Neural cell (in vitro differentiated cells): ENCODE results near the gene GMEB2. TPM values are rescaled to one million over a fixed set of nuclear protein-coding genes. Genes with fewer than 3 reads are reported as not detected.
A peak's percentile ranks its signal among the peaks of the same experiment; 100 is the strongest.

Source experiments
- H2AFZ ChIP-seq: fragments of 200-600, 300-800 bp; sonication (generic), shearing (Covaris generic); 2 replicates; pipeline ENCODE4 v1.6.0; 2014; ENCODE audit warnings: low read depth, mild to moderate bottlenecking, antibody characterized with exemption, low read length, moderate library complexity
- H3F3A ChIP-seq: fragments of 200-600 bp; shearing (Covaris generic); 2 replicates; pipeline ENCODE4 v1.6.1; 2016; ENCODE audit warnings: mild to moderate bottlenecking, moderate library complexity, mixed read lengths, antibody characterized with exemption, low read length; ENCODE audit not compliant: insufficient read depth, poor library complexity, severe bottlenecking
- H3K27ac ChIP-seq: fragments of 200-600, 300-800 bp; sonication (generic), shearing (Covaris generic); 2 replicates; pipeline ENCODE4 v1.5.1; 2014; ENCODE audit warnings: mild to moderate bottlenecking, low read length, moderate library complexity
- H3K27me3 ChIP-seq: fragments of 300-800, 200-600 bp; sonication (generic), shearing (Covaris generic); 2 replicates; pipeline ENCODE4 v1.6.0; 2014; ENCODE audit warnings: mild to moderate bottlenecking, low read depth, low read length, moderate library complexity; ENCODE audit not compliant: insufficient read depth
- H3K36me3 ChIP-seq: fragments of 300-800, 200-600 bp; sonication (generic), shearing (Covaris generic); 2 replicates; pipeline ENCODE4 v1.5.1; 2014; ENCODE audit warnings: mild to moderate bottlenecking, antibody characterized with exemption, low read length, moderate library complexity; ENCODE audit not compliant: insufficient read depth
- H3K4me2 ChIP-seq: fragments of 300-800, 200-600 bp; sonication (generic), shearing (Covaris generic); 2 replicates; pipeline ENCODE4 v1.6.0; 2014; ENCODE audit warnings: mild to moderate bottlenecking, low read length
- H3K4me3 ChIP-seq: fragments of 300-800, 200-600 bp; sonication (generic), shearing (Covaris generic); 2 replicates; pipeline ENCODE4 v1.5.1; 2014; ENCODE audit warnings: mild to moderate bottlenecking, low read length, moderate library complexity
- H3K79me2 ChIP-seq: fragments of 200-600 bp; shearing (Covaris generic); replicated peaks from 2 replicates; pipeline ENCODE4 v1.6.0; 2014; ENCODE audit warnings: mild to moderate bottlenecking, low read length, moderate library complexity; ENCODE audit not compliant: insufficient read depth
- H3K9ac ChIP-seq: fragments of 300-800, 200-600 bp; sonication (generic), shearing (Covaris generic); 2 replicates; pipeline ENCODE4 v1.6.1; 2016; ENCODE audit warnings: mild to moderate bottlenecking, low read length, mixed read lengths
- H3K9me2 ChIP-seq: fragments of 200-600 bp; shearing (Covaris generic); 2 replicates; pipeline ENCODE4 v1.6.1; 2016; ENCODE audit warnings: mild to moderate bottlenecking, low read length, mixed read lengths; ENCODE audit not compliant: insufficient read depth
- H3K9me3 ChIP-seq: fragments of 200-600, 300-800 bp; sonication (generic), shearing (Covaris generic); 2 replicates; pipeline ENCODE4 v1.6.1; 2016; ENCODE audit warnings: mild to moderate bottlenecking, mixed run types, low read length, moderate library complexity, mixed read lengths
- H4K20me1 ChIP-seq: fragments of 200-600 bp; shearing (Covaris generic); 2 replicates; pipeline ENCODE4 v1.6.1; 2016; ENCODE audit warnings: mild to moderate bottlenecking, mixed run types; ENCODE audit not compliant: insufficient read depth
- EP300 ChIP-seq: fragments of 450-650 bp; conservative IDR thresholded peaks from 2 replicates; pipeline ENCODE4 v1.6.1; 2014; ENCODE audit warnings: antibody characterized with exemption, mild to moderate bottlenecking, moderate library complexity; ENCODE audit not compliant: poor library complexity, severe bottlenecking
- EZH2 ChIP-seq: fragments of 200-600, 300-800 bp; shearing (Covaris generic), sonication (generic); IDR thresholded peaks from 2 replicates; pipeline ENCODE4 v1.6.1; 2014; ENCODE audit warnings: antibody characterized with exemption, low read length, borderline replicate concordance, mild to moderate bottlenecking; ENCODE audit not compliant: insufficient read depth, poor library complexity, severe bottlenecking
- MXI1 ChIP-seq: fragments of 450-650 bp; conservative IDR thresholded peaks from 2 replicates; pipeline ENCODE4 v1.6.1; 2014; ENCODE audit warnings: antibody characterized with exemption, mild to moderate bottlenecking; ENCODE audit not compliant: poor library complexity, severe bottlenecking
- POLR2AphosphoS5 ChIP-seq: IDR thresholded peaks from 2 replicates; pipeline ENCODE4 v1.6.1; 2012
- RAD21 ChIP-seq: fragments of 450-650 bp; conservative IDR thresholded peaks from 2 replicates; pipeline ENCODE4 v1.6.1; 2014; ENCODE audit warnings: antibody characterized with exemption, mild to moderate bottlenecking, moderate library complexity
- SMC3 ChIP-seq: fragments of 450-650 bp; conservative IDR thresholded peaks from 2 replicates; pipeline ENCODE4 v1.6.1; 2014; ENCODE audit warnings: antibody characterized with exemption, mild to moderate bottlenecking, moderate library complexity; ENCODE audit not compliant: poor library complexity
- TAF1 ChIP-seq: IDR thresholded peaks from 2 replicates; pipeline ENCODE4 v1.6.1; 2012; ENCODE audit warnings: low read depth
- polyA plus RNA-seq: library from polyadenylated mRNA; depleted of rRNA; stranded (reverse); fragments of >200 nt; gene quantifications from 2 replicates; pipeline ENCODE4 v1.2.3, GENCODE V29; 2014
- TF ChIP-seq, protein P1 (sequence below): IDR thresholded peaks from 2 replicates; pipeline ENCODE4 v1.6.1; 2012; ENCODE audit warnings: borderline replicate concordance
- TF ChIP-seq, protein P2 (sequence below): fragments of 450-650 bp; IDR thresholded peaks from 2 replicates; pipeline ENCODE4 v1.5.1; 2014; ENCODE audit warnings: antibody characterized with exemption, mild to moderate bottlenecking, moderate library complexity; ENCODE audit not compliant: poor library complexity, severe bottlenecking

GMEB2 gene
- polyA plus RNA-seq, 1 donor from 2014 or later, result 13.7 TPM

- H3K9ac ChIP-seq, result peak overlapping the region; percentile 46
- no peaks in the 10 kb centered on the region for H3F3A ChIP-seq
- peak overlapping the region; percentile 40 for H3K27ac ChIP-seq
These were observed 15.8 kb upstream of the GMEB2 start for GRCh38 chr20:63642527-63643247.

DNA sequence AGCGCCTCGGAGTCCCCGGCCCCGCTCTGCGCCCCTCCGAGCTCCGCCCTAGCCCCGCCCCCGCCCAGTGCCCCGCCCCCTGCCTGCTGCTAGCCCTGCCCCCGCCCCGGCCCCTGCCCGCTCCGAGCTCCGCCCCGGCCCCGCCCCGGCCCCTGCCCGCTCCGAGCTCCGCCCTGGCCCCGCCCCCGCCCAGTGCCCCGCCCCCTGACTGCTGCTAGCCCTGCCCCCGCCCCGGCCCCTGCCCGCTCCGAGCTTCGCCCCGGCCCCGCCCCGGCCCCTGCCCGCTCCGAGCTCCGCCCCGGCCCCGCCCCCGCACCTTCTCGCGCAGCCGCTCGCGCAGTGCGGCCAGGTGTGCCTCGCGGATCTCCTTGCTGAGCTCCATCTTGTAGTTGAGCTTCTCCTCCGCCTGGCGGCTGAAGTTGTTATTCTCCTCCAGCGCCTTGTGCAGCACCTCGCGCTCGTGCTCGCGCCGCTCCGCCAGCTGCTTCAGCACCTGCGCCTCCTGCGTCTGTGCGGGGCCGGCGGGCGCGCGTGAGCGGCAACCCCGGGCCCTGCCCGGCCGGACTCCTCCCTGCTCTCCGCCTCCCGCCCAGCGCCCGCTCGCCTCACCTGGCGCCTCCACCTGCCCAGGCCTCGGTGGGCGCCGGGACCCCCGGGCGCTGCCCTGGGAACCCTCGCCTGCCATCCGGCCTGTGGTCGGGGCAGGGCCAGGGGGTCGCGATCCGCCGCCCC lies 15.1 kb upstream of the GMEB2 start:
- Histone ChIP-seq H4K20me1 (peaks cover 4% of the 10 kb centered on the region), H3K9ac (peak overlapping the region; percentile 46), H3K9me2 (no peaks in the 10 kb centered on the region), H3K9me3 (no peaks in the 10 kb centered on the region), H2AFZ (no peak overlapping the region), H3K27ac (no peak overlapping the region), H3K36me3 (no peaks in the 10 kb centered on the region), H3F3A (no peaks in the 10 kb centered on the region), H3K4me2 (no peak overlapping the region), H3K79me2 (no peaks in the 10 kb centered on the region), H3K27me3 (no peaks in the 10 kb centered on the region), H3K4me3 (peak overlapping the region; percentile 62)
- TF ChIP-seq MXI1, result peak; percentile 87
- TF ChIP-seq EZH2, result no peak
- peak; percentile 61 for TF ChIP-seq RAD21
- no peak for TF ChIP-seq TAF1
- TF ChIP-seq, protein P1, sequence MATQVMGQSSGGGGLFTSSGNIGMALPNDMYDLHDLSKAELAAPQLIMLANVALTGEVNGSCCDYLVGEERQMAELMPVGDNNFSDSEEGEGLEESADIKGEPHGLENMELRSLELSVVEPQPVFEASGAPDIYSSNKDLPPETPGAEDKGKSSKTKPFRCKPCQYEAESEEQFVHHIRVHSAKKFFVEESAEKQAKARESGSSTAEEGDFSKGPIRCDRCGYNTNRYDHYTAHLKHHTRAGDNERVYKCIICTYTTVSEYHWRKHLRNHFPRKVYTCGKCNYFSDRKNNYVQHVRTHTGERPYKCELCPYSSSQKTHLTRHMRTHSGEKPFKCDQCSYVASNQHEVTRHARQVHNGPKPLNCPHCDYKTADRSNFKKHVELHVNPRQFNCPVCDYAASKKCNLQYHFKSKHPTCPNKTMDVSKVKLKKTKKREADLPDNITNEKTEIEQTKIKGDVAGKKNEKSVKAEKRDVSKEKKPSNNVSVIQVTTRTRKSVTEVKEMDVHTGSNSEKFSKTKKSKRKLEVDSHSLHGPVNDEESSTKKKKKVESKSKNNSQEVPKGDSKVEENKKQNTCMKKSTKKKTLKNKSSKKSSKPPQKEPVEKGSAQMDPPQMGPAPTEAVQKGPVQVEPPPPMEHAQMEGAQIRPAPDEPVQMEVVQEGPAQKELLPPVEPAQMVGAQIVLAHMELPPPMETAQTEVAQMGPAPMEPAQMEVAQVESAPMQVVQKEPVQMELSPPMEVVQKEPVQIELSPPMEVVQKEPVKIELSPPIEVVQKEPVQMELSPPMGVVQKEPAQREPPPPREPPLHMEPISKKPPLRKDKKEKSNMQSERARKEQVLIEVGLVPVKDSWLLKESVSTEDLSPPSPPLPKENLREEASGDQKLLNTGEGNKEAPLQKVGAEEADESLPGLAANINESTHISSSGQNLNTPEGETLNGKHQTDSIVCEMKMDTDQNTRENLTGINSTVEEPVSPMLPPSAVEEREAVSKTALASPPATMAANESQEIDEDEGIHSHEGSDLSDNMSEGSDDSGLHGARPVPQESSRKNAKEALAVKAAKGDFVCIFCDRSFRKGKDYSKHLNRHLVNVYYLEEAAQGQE, result peak; percentile 26
- peak; percentile 31 for TF ChIP-seq EP300
- TF ChIP-seq, protein P2, sequence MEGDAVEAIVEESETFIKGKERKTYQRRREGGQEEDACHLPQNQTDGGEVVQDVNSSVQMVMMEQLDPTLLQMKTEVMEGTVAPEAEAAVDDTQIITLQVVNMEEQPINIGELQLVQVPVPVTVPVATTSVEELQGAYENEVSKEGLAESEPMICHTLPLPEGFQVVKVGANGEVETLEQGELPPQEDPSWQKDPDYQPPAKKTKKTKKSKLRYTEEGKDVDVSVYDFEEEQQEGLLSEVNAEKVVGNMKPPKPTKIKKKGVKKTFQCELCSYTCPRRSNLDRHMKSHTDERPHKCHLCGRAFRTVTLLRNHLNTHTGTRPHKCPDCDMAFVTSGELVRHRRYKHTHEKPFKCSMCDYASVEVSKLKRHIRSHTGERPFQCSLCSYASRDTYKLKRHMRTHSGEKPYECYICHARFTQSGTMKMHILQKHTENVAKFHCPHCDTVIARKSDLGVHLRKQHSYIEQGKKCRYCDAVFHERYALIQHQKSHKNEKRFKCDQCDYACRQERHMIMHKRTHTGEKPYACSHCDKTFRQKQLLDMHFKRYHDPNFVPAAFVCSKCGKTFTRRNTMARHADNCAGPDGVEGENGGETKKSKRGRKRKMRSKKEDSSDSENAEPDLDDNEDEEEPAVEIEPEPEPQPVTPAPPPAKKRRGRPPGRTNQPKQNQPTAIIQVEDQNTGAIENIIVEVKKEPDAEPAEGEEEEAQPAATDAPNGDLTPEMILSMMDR, result peak; percentile 75
- peak; percentile 71 for TF ChIP-seq SMC3
- peak; percentile 49 for TF ChIP-seq POLR2AphosphoS5

More at GRCh38 chr20:63642527-63643247, 15.8 kb upstream of the GMEB2 start:
- Histone ChIP-seq H3K4me3 (peak overlapping the region; percentile 62), H3K9me2 (no peaks in the 10 kb centered on the region), H3K9me3 (no peaks in the 10 kb centered on the region), H3K27me3 (no peaks in the 10 kb centered on the region), H3K79me2 (no peaks in the 10 kb centered on the region), H4K20me1 (peaks cover 4% of the 10 kb centered on the region), H2AFZ (no peak overlapping the region), H3K4me2 (peak overlapping the region; percentile 37), H3K36me3 (no peaks in the 10 kb centered on the region)
- TF ChIP-seq EZH2 (no peak), TAF1 (no peak)
- TF ChIP-seq, protein P1, result no peak
